CD4-positive, alpha-beta T cell treated with Interleukin-21 for 1 hour (primary cell): ENCODE measurements around the gene TTC22.

Experiments used
- DNase-seq: peaks from one replicate; pipeline ENCODE4 v3.0.0-alpha.2; 2020

Gene TTC22

DNA sequence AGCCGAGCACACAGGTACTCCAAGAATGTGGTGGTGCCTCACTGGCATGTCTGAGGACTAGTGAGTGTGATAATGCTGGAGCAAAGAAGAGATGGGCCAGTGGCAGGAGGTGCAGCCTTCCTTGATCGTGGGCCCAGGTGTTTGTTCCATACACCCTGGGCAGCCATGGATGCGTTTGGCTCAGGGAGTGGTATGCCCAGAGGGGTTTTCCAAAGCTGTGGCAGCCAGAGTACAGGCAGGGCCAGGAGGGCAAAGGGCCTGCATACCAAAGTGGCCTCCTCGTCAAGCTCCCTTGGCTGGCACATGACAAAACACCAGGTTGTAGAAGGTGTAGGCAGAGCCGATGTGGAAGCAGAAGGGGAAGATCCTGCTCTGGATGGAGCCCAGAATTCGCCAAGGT is 55.8 kb downstream of the TTC22 start:
- DNase-seq: no peak

DNA sequence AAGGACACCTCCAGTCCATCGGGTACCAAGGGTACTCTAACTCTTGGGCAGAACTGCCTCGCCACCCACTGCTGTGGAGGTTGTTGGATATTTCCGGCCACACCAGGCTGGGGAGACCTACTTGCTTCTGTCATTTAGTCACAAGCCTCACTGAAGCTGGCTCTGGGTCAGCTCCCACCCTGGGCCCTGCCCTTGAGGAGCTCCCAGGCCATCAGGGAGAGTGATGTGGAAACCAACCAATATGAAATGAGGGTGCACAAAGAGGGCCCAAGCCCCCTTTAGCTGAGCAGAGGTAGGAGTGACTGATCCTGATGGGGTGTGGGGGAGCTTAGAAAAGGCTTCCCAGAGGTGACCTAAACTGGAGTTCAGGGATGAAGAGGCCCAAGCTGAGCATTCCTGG is 56.4 kb downstream of the TTC22 start:
- DNase-seq: no peak

DNA sequence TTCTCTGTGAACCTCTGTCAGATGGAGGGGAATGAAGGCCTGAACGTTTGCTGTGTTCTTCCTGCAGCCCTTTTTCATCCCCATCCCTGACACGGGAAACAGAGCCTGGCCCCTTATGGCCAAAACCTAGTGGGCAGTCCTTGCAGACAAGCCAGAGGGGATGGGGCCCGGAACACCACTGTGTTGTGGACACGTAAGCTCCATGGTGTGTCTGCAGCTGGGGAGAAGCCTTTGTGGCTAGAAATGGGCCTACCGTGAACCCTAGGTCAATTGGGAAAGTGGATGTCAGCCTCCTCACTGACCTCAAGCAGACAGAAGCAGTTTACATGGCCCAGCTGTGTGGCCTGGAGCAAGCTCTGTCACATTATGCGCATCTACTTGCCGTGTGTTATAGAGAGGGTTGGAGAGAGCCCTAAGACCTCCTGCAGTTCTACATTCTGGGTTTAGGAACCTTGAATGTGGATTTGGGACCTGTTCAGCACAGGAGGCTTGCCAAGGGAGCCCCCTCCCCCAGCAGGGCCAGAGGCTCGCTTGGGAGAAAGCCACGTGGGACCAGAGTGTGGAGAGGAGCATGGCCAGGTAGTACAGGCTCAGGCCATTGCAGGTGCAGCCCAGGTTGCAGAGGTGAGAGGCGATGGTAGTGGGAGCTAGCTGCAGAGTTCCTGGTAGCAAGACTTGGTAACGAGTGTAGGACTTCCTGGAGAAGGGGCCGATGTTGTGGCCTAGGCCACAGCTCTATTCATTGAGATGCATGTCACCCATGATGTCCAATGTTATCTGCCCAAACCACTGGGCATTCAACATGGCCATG is 57.5 kb downstream of the TTC22 start:
- DNase-seq: no peak

DNA sequence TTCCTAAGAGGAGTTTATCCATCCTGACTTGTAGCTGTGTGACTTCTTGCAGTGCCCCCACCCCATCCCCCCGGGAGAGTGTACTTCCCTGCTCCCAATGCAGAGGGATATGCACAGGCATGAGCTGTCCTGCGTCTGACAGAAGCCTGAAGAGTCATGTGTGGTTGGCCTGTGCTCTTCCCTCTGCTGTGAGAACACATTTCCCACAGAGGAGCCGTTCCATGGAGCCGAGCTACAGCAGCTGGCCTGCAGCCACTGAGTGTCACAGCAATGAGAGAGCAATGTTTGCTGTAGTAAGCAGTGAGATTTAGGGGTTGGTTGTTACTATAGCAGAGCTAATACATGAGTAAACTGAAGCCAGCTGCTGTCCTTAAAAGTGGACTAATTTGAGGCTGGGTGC is 58.8 kb downstream of the TTC22 start:
- DNase-seq: no peak

DNA sequence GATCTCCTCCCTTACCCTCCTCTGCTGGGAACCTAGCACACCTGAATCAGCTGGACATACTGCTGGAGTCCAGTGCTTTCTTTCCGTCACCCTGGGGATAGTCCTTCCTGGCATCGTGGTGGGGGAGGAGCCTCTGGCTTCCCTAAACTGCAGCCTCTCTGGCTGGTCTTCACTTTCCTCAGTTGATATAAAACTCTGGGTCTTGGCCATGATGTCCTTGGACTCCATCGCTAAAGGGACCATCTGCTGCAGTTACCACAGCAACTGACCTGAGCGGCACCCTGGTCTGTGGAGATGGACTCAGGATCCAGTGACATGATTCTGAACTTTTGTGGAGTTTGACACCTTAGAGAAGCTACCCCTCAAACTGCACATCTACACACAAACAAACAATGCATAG is 59.6 kb downstream of the TTC22 start:
- DNase-seq: no peak

DNA sequence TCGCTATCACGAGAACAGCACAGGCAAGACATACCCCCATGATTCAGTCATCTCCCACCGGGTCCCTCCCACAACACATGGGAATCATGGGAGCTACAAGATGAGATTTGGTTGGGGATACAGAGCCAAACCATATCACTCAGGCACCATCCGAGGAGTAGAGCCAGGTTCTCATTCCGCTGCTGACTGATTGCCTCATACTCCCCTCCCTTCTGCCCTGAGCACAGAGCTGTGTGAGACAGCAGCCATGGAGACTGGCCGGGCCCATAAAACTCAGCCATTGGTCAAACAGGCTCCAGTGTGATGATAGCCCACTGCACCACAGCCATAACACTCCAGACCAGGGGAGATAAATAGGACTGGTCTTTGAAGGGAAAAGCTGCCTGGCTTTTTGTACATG is 62.9 kb downstream of the TTC22 start:
- no peak for DNase-seq

DNA sequence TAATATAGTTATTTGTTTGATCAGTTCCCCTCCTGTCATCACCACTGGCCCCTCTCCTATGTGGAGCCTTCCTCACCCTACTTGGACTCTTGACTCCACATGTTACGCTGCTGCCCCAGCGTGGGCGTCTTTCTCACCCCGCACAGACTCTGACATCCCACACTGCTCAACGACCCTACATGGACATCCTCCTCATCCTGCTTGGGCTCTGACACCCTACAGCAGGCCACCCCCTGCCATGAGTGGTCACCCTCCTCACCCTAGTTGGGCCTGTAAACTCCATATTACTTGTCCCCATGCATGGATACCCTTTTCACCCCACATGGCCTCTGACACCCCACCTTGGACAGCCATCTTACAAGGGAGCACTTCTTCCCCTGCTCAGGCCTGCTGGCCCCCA is 64.4 kb downstream of the TTC22 start:
- no peak for DNase-seq
